ENCODE measurements around the gene PRAF2. TPM values are rescaled to one million over a fixed set of nuclear protein-coding genes. Genes with fewer than 3 reads are reported as not detected.
A peak's percentile ranks its signal among the peaks of the same experiment; 100 is the strongest.

PRAF2 gene
- total RNA-seq, 1 donor from 2014 or later: 2.6 TPM

DNA sequence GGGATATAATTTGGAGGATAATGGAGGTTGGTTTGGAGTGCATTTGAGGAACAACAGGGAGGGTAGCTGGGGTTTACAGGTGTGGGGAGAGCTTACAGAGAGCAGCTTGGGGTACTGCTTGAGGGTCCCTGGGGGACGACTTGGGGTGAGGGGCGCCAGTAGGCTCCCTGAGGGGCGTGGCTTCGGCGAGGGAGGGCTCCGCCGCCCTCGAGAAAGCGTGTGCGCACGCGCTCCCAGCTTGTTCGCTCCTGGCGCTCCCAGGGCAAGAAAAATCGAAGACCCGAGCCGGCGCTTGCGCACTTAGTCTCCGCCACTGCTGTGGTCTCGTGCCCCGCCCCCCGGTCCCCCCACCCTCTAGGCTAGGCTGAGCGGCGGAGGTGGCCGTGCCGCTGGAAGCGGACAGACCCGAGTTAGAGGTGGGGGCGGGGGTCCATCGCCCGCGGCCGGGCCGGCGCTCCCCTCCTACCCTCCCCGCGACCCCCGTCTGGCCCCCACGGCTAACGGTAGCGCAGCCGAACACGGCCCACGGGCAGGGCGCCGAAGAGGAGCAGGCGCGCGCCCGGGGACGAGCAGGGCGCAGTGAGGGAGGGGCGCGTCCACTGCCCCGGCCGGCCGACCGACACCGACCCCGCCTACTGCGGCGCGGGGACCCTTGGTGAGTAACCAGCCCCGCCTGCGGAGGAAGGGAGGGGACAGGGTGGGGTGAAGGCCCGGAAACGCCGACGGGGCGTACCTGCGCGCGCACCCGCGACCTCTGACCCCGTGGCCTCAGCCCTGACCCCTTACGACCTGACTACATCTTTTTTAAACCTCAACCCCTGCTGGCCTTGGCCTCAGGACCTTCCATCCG lies 20.4 kb downstream of the PRAF2 start:
- Histone ChIP-seq H3K4me3 (ENCODE audit: low read depth, low read length) (peak overlapping the region; percentile 48), H3K36me3 (ENCODE audit: control insufficient read depth, insufficient read depth, low read length) (no peaks in the 10 kb centered on the region), H3K27me3 (ENCODE audit: control insufficient read depth, insufficient read depth, low read length) (no peaks in the 10 kb centered on the region)
- DNase-seq (ENCODE audit: low read depth): no peak
- no peak for TF ChIP-seq CTCF (IDR thresholded peaks at IDR 0.05; ENCODE audit: insufficient read depth, low read length, severe bottlenecking)
- FAIRE-seq: no peak

DNA sequence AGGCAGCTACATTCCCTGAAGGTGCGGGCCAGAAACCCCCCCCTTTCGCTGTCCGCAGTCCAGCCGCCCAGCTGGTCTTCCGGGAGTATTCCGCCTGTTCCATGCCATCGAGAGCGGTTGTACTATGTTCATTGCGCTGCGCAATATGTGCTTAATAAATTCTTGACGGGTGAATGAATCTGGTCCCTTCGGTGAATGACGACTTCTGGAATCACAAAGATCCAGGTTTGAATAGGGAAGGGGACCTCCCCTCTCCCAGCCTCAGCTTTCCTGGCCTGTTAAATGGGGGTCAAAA lies 29.9 kb downstream of the PRAF2 start:
- Histone ChIP-seq H3K4me3 (ENCODE audit: low read depth, low read length) (peak overlapping the region; percentile 17), H3K27me3 (ENCODE audit: control insufficient read depth, insufficient read depth, low read length) (no peaks in the 10 kb centered on the region), H3K36me3 (ENCODE audit: control insufficient read depth, insufficient read depth, low read length) (peaks cover 5% of the 10 kb centered on the region)
- TF ChIP-seq CTCF (IDR thresholded peaks at IDR 0.05; ENCODE audit: insufficient read depth, low read length, severe bottlenecking): no peak
- no peak for DNase-seq (ENCODE audit: low read depth)
- FAIRE-seq: no peak

GRCh38 chrX:49043220-49043986 lies 30.4 kb downstream of the PRAF2 start, which contains the start of gene TFE3:
Gene TFE3, minus strand, starts transcription at chrX:49043357. Its CDS starts 131 bp downstream, at chrX:49043226.
- TF ChIP-seq CTCF (IDR thresholded peaks at IDR 0.05; ENCODE audit: insufficient read depth, low read length, severe bottlenecking): peak; percentile 59
- Histone ChIP-seq H3K27me3 (ENCODE audit: control insufficient read depth, insufficient read depth, low read length) (no peaks in the 10 kb centered on the region), H3K4me3 (ENCODE audit: low read depth, low read length) (peak within 1 kb of the TSS; percentile 71), H3K36me3 (ENCODE audit: control insufficient read depth, insufficient read depth, low read length) (peaks cover 9% of the 10 kb centered on the region)
- FAIRE-seq (peak; percentile 32), DNase-seq (ENCODE audit: low read depth) (peak; percentile 96)

DNA sequence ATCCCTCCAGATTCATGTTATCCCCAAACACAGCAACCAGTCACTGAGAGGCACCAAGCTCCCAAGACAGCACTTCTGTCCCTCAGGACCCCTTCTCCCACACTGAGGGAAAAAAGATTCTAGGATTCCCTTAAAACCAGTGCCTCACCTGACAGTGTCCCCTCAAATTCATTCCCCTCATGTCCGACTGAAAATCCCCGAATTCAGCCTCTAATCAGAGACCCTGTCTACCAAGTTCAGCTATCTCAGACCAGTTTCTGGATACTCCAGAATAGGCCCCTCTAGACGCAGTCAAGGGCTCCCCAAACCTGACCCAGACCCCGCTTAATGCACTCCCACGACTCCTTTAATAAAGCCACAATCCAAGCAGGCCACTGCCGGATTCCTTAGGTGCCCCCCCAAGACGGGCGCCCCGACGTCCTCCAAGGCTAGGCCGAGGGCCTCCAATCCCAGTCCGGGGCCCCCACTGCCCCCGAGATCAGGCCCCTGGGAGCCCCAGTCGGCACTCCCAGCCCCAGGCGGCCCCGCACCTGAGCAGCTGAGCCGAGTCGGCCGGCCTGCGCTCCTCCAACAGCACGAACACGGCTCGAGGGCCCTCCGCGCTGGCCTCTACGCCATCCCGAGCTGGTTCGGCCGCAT lies 31.1 kb downstream of the PRAF2 start:
- Histone ChIP-seq H3K36me3 (ENCODE audit: control insufficient read depth, insufficient read depth, low read length) (peaks cover 13% of the 10 kb centered on the region), H3K27me3 (ENCODE audit: control insufficient read depth, insufficient read depth, low read length) (no peaks in the 10 kb centered on the region), H3K4me3 (ENCODE audit: low read depth, low read length) (peak overlapping the region; percentile 71)
- TF ChIP-seq CTCF (IDR thresholded peaks at IDR 0.05; ENCODE audit: insufficient read depth, low read length, severe bottlenecking): no peak
- no peak for DNase-seq (ENCODE audit: low read depth)
- no peak for FAIRE-seq

DNA sequence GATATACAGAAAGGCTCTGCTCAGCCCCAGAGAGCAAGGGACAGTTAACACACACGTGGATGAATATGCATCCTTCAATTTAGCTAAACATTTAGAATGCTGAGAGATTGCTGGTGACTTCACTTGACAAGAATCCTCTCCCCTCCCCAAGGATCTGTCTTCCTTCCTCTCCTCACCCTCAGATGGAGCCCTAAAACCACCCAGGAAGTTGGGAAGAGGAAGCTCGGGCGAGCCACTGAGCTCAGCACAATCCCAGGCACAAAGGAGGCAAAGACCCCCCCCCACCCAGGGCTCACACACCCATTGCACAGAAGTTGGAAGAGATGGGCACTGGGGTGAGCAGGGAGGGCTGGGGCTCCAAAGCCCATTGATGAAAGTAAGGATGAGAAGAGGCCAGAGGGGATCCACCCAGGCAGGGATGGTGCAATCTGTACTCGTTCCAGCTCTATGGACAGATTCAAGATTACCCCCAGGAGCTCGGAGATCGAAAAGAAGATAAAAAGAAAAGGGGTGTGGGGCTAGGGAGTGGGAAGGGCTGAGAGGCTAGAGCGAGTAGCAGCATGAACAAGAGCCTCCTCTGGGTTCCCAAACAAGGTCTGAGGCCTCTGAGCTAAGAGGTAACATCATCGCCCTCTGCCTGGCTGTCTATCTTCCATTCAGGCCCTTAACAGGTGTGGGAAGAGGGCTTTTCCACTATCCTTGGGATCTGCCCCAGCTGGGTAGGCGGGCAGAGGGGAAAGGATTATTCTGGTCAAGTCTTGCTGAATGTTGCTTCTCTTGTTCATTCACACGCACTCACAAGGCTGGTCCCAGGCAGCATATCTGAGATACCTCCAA lies 31.8 kb downstream of the PRAF2 start:
- no peak for TF ChIP-seq CTCF (IDR thresholded peaks at IDR 0.05; ENCODE audit: insufficient read depth, low read length, severe bottlenecking)
- peak; percentile 63 for DNase-seq (ENCODE audit: low read depth)
- H3K4me3 ChIP-seq (ENCODE audit: low read depth, low read length): peak overlapping the region; percentile 71
- H3K27me3 ChIP-seq (ENCODE audit: control insufficient read depth, insufficient read depth, low read length): no peaks in the 10 kb centered on the region
- peaks cover 13% of the 10 kb centered on the region for H3K36me3 ChIP-seq (ENCODE audit: control insufficient read depth, insufficient read depth, low read length)
- peak; percentile 13 for FAIRE-seq

All from bronchial epithelial cell (primary cell).